Tibial artery (tissue), 4 donors: ENCODE results near the gene OSBPL6.

Experiments used
- DNase-seq, 2 donors: peaks; one replicate each; pipeline ENCODE4 v3.0.0-alpha.2; 2019
- H3K27ac ChIP-seq, 2 donors: fragments of 200-600 bp; sonication (generic) in 1 of 2; 1 replicate in 1 of 2; 2 replicates in 1 of 2; pipeline ENCODE4 v1.5.1; 2018 to 2019; ENCODE audit warnings: mild to moderate bottlenecking in 1 of 2
- H3K27me3 ChIP-seq, 2 donors: fragments of 200-600 bp; sonication (generic) in 1 of 2; one replicate each; pipeline versions ENCODE4 v1.5.1 to v1.6.0; 2016 to 2019
- H3K36me3 ChIP-seq, 3 donors: fragments of 200-600 bp; sonication (generic) in 2 of 3; one replicate each; pipeline ENCODE4 v1.5.1; 2016 to 2019; ENCODE audit warnings: mild to moderate bottlenecking in 2 of 3
- H3K4me1 ChIP-seq, 4 donors: fragments of 200-600 bp; sonication (generic) in 2 of 4; 1 replicate in 3 of 4; 2 replicates in 1 of 4; pipeline ENCODE4 v1.5.1; 2016 to 2019
- H3K4me3 ChIP-seq, 2 donors: fragments of 200-600 bp; sonication (generic) in 1 of 2; 1 replicate in 1 of 2; 2 replicates in 1 of 2; pipeline ENCODE4 v1.5.1; 2018 to 2019; ENCODE audit warnings: mild to moderate bottlenecking in 2 of 2
- H3K9me3 ChIP-seq, 3 donors: fragments of 200-600 bp; sonication (generic) in 1 of 3; one replicate each; pipeline ENCODE4 v1.5.1; 2016 to 2019
- CTCF ChIP-seq, 2 experiments: fragments of 200-600 bp in 1 of 2; fragments of 450-650 bp in 1 of 2; IDR thresholded peaks; one replicate each; pipeline ENCODE4 v1.5.1; 2017 to 2019; ENCODE audit warnings: antibody characterized with exemption in 2 of 2, mild to moderate bottlenecking in 1 of 2, moderate library complexity in 1 of 2
- intact Hi-C: fragments of 100-400 bp; cut with DNase I; formaldehyde crosslinking; loops from one replicate; pipeline ENCODE4 v1.15.0; 2023; ENCODE audit warnings: low total_unique reads

OSBPL6 gene

GRCh38 chr2:178273787-178274360 is 79.6 kb downstream of the OSBPL6 start:
- Histone ChIP-seq H3K9me3 (no peaks in the 10 kb centered on the region), H3K4me1 (peaks cover 0 to 16% (median 0%) of the 10 kb centered on the region in 4 donors), H3K27ac (no peak overlapping the region), H3K36me3 (no peaks in the 10 kb centered on the region), H3K4me3 (no peak overlapping the region), H3K27me3 (no peaks in the 10 kb centered on the region)
- no peak for TF ChIP-seq CTCF (IDR thresholded peaks at IDR 0.05)
- intact Hi-C loops: loop anchor here (10.0 kb wide), 1 partner anchor 79 kb away; the partner anchor contains the start of gene OSBPL6
- DNase-seq: no peak

- Histone ChIP-seq H3K9me3 (no peaks in the 10 kb centered on the region), H3K27ac (no peak overlapping the region), H3K36me3 (no peaks in the 10 kb centered on the region), H3K27me3 (no peaks in the 10 kb centered on the region), H3K4me3 (no peak overlapping the region), H3K4me1 (peaks cover 0 to 16% (median 0%) of the 10 kb centered on the region in 4 donors)
- DNase-seq: no peak
- intact Hi-C loops: loop anchor here (5.0 to 10.0 kb wide), 2 partner anchors 81 to 138 kb away; partner anchors contain the start of gene OSBPL6
- no peak for TF ChIP-seq CTCF (IDR thresholded peaks at IDR 0.05)
Observed at GRCh38 chr2:178275600-178275999, 81.3 kb downstream of the OSBPL6 start.

- intact Hi-C loops: loop anchor here (5.0 to 10.0 kb wide), 2 partner anchors 83 to 140 kb away; partner anchors contain the start of gene OSBPL6
- Histone ChIP-seq H3K27me3 (no peaks in the 10 kb centered on the region), H3K4me3 (no peak overlapping the region), H3K36me3 (no peaks in the 10 kb centered on the region), H3K4me1 (peaks cover 0 to under 1% (median 0%) of the 10 kb centered on the region in 4 donors), H3K27ac (no peak overlapping the region), H3K9me3 (no peaks in the 10 kb centered on the region)
- no peak for DNase-seq
- TF ChIP-seq CTCF (IDR thresholded peaks at IDR 0.05): no peak
Observed at GRCh38 chr2:178277741-178278197, 83.5 kb downstream of the OSBPL6 start.

GRCh38 chr2:178279142-178279541 is 84.8 kb downstream of the OSBPL6 start:
- H3K27me3 ChIP-seq: no peaks in the 10 kb centered on the region
- no peak overlapping the region for H3K27ac ChIP-seq
- no peak overlapping the region for H3K4me3 ChIP-seq
- no peaks in the 10 kb centered on the region for H3K9me3 ChIP-seq
- TF ChIP-seq CTCF (IDR thresholded peaks at IDR 0.05): no peak
- DNase-seq: no peak
- H3K36me3 ChIP-seq: no peaks in the 10 kb centered on the region
- intact Hi-C loops: loop anchor here (5.0 to 10.0 kb wide), 2 partner anchors 84 to 142 kb away; partner anchors contain the start of gene OSBPL6
- H3K4me1 ChIP-seq: no peaks in the 10 kb centered on the region

- DNase-seq: no peak
Observed at GRCh38 chr2:178279636-178280035, 85.3 kb downstream of the OSBPL6 start.

More at GRCh38 chr2:178279636-178280035, 85.3 kb downstream of the OSBPL6 start:
- Histone ChIP-seq H3K27me3 (no peaks in the 10 kb centered on the region), H3K4me1 (no peaks in the 10 kb centered on the region), H3K9me3 (no peaks in the 10 kb centered on the region), H3K27ac (no peak overlapping the region), H3K36me3 (no peaks in the 10 kb centered on the region), H3K4me3 (no peak overlapping the region)
- intact Hi-C loops: loop anchor here (5.0 to 10.0 kb wide), 3 partner anchors 85 to 167 kb away; partner anchors contain the start of genes OSBPL6 and RBM45
- TF ChIP-seq CTCF (IDR thresholded peaks at IDR 0.05): no peak
